Smooth muscle cell of the coronary artery (primary cell): ENCODE data around the gene ZNF611. TPM values are rescaled to one million over a fixed set of nuclear protein-coding genes. Genes with fewer than 3 reads are reported as not detected.

ENCODE experiments used
- total RNA-seq: library from RNA; depleted of rRNA; stranded (reverse); fragments of >200 nt; gene quantifications from 2 replicates; pipeline ENCODE4 v1.2.3, GENCODE V29; 2014; ENCODE audit warnings: low replicate concordance

ZNF611 gene
- 7.1 and 14.3 TPM in 2 replicates for total RNA-seq

DNA sequence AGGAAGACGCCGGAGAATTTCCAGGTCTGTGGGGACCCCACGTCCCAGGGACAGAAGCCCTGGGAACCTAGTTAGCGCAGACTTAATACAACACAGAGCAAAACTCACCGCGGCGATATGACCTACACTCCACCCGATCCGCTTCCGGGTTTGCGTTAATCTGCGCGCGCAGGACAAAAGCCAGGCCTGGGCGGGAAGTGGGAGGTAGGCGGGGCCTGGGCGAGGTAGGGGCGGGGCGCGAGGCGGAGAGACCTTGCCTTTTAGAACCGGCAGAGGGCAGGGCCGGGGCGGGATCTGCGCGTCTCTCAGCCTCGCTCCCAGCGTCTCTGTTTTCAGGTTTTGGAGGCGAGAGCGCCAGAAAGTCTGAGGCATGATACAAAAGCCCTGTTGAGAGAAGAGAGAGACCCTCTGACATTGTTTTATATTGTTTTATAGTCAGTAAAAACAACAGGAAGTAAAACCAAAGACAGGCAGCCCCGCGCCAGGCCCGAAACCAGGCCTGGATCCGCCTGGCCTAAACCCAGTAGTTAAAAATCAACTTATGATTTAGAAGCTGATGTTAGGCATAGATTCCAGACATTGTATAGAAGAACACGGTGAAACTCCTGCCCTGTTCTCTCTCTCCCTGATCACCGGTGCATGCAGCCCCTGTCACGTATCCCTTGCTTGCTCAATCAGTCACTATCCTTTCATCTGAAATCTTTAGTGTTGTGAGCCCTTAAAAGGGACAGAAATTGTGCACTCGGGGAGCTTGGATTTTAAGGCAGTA, at the start of gene ZNF611:
TSS of gene ZNF611 (minus strand) at position 152 of the 769 bp plus-strand sequence. CDS start 19,150 bp downstream, outside the sequence.

Other genes starting within 250 kb of the ZNF611 start
- 8.8 and 11.9 TPM in 2 replicates for gene ZNF808, start 207.4 kb downstream of the ZNF611 start, total RNA-seq
- 9.5 and 11.8 TPM in 2 replicates for gene ZNF701, start 164.8 kb downstream of the ZNF611 start, total RNA-seq
- 37.7 and 46.9 TPM in 2 replicates for gene ZNF83, start 96.7 kb downstream of the ZNF611 start, total RNA-seq
- gene ZNF600, start 51.7 kb upstream of the ZNF611 start, total RNA-seq: 1.8 and 2.8 TPM in 2 replicates
- 15.3 and 19.2 TPM in 2 replicates for gene ZNF28, start 86.6 kb upstream of the ZNF611 start, total RNA-seq
- 12.6 and 18.8 TPM in 2 replicates for gene ZNF468, start 122.6 kb upstream of the ZNF611 start, total RNA-seq
- gene ZNF320, start 162.6 kb upstream of the ZNF611 start, total RNA-seq: 9.0 and 12.6 TPM in 2 replicates
- gene ZNF888, start 188.4 kb upstream of the ZNF611 start, total RNA-seq: 4.6 and 4.7 TPM in 2 replicates
- gene ZNF816, start 227.8 kb upstream of the ZNF611 start, total RNA-seq: 8.8 and 10.9 TPM in 2 replicates